ENCODE data around the gene FOXN3.

FOXN3 gene

GRCh38 chr14:89249065-89249695, 167.9 kb downstream of the FOXN3 start:
- no peak for TF ChIP-seq TAF1 (IDR thresholded peaks at IDR 0.05; ENCODE audit: borderline replicate concordance, low read depth, low read length)
- TF ChIP-seq POLR2A (IDR thresholded peaks at IDR 0.05; ENCODE audit: low read depth, low read length) = no peak
- TF ChIP-seq POLR2AphosphoS5 (IDR thresholded peaks at IDR 0.05; ENCODE audit: low read depth, low read length) = no peak
- FAIRE-seq (no peak), DNase-seq (ENCODE audit: insufficient read length) (no peak)

GRCh38 chr14:89248411-89249064, 168.5 kb downstream of the FOXN3 start:
- FAIRE-seq (no peak), DNase-seq (ENCODE audit: insufficient read length) (no peak)

GRCh38 chr14:89247457-89248122, 169.4 kb downstream of the FOXN3 start:
- no peak for DNase-seq (ENCODE audit: insufficient read length)
- TF ChIP-seq POLR2AphosphoS5 (IDR thresholded peaks at IDR 0.05; ENCODE audit: low read depth, low read length) = no peak
- FAIRE-seq = no peak

More at GRCh38 chr14:89248411-89249064, 168.5 kb downstream of the FOXN3 start:
- TF ChIP-seq POLR2A (IDR thresholded peaks at IDR 0.05; ENCODE audit: low read depth, low read length) = no peak

GRCh38 chr14:89246290-89246689, 170.7 kb downstream of the FOXN3 start:
- TF ChIP-seq POLR2A (IDR thresholded peaks at IDR 0.05; ENCODE audit: low read depth, low read length) = no peak
- no peak for TF ChIP-seq POLR2AphosphoS5 (IDR thresholded peaks at IDR 0.05; ENCODE audit: low read depth, low read length)
- no peak for TF ChIP-seq TAF1 (IDR thresholded peaks at IDR 0.05; ENCODE audit: borderline replicate concordance, low read depth, low read length)
- DNase-seq (ENCODE audit: insufficient read length) (no peak), FAIRE-seq (no peak)

- TF ChIP-seq POLR2A (IDR thresholded peaks at IDR 0.05; ENCODE audit: low read depth, low read length) (no peak), POLR2AphosphoS5 (IDR thresholded peaks at IDR 0.05; ENCODE audit: low read depth, low read length) (no peak), TAF1 (IDR thresholded peaks at IDR 0.05; ENCODE audit: borderline replicate concordance, low read depth, low read length) (no peak)
- DNase-seq (ENCODE audit: insufficient read length) (no peak), FAIRE-seq (no peak)
Measured at GRCh38 chr14:89245802-89246201, 171.2 kb downstream of the FOXN3 start.

- TF ChIP-seq TAF1 (IDR thresholded peaks at IDR 0.05; ENCODE audit: borderline replicate concordance, low read depth, low read length) (no peak), POLR2AphosphoS5 (IDR thresholded peaks at IDR 0.05; ENCODE audit: low read depth, low read length) (no peak), POLR2A (IDR thresholded peaks at IDR 0.05; ENCODE audit: low read depth, low read length) (no peak)
- FAIRE-seq (no peak), DNase-seq (ENCODE audit: insufficient read length) (no peak)
Measured at GRCh38 chr14:89244720-89245119, 172.3 kb downstream of the FOXN3 start.

GRCh38 chr14:89243741-89244140, 173.3 kb downstream of the FOXN3 start:
- TF ChIP-seq TAF1 (IDR thresholded peaks at IDR 0.05; ENCODE audit: borderline replicate concordance, low read depth, low read length) = no peak
- no peak for TF ChIP-seq POLR2A (IDR thresholded peaks at IDR 0.05; ENCODE audit: low read depth, low read length)
- TF ChIP-seq POLR2AphosphoS5 (IDR thresholded peaks at IDR 0.05; ENCODE audit: low read depth, low read length) = no peak
- DNase-seq (ENCODE audit: insufficient read length) (no peak), FAIRE-seq (no peak)

- FAIRE-seq (no peak), DNase-seq (ENCODE audit: insufficient read length) (no peak)
- TF ChIP-seq POLR2A (IDR thresholded peaks at IDR 0.05; ENCODE audit: low read depth, low read length) (no peak), POLR2AphosphoS5 (IDR thresholded peaks at IDR 0.05; ENCODE audit: low read depth, low read length) (no peak), TAF1 (IDR thresholded peaks at IDR 0.05; ENCODE audit: borderline replicate concordance, low read depth, low read length) (no peak)
Measured at GRCh38 chr14:89243286-89243685, 173.7 kb downstream of the FOXN3 start.

GRCh38 chr14:89242652-89243279, 174.3 kb downstream of the FOXN3 start:
- FAIRE-seq = peak; percentile 72
- DNase-seq (ENCODE audit: insufficient read length) = no peak
- TF ChIP-seq POLR2A (IDR thresholded peaks at IDR 0.05; ENCODE audit: low read depth, low read length) = no peak
- TF ChIP-seq TAF1 (IDR thresholded peaks at IDR 0.05; ENCODE audit: borderline replicate concordance, low read depth, low read length) = no peak
- no peak for TF ChIP-seq POLR2AphosphoS5 (IDR thresholded peaks at IDR 0.05; ENCODE audit: low read depth, low read length)

- FAIRE-seq (no peak), DNase-seq (ENCODE audit: insufficient read length) (no peak)
- TF ChIP-seq TAF1 (IDR thresholded peaks at IDR 0.05; ENCODE audit: borderline replicate concordance, low read depth, low read length) (no peak), POLR2A (IDR thresholded peaks at IDR 0.05; ENCODE audit: low read depth, low read length) (no peak), POLR2AphosphoS5 (IDR thresholded peaks at IDR 0.05; ENCODE audit: low read depth, low read length) (no peak)
Measured at GRCh38 chr14:89241934-89242651, 174.9 kb downstream of the FOXN3 start.

- FAIRE-seq (no peak), DNase-seq (ENCODE audit: insufficient read length) (no peak)
- TF ChIP-seq POLR2A (IDR thresholded peaks at IDR 0.05; ENCODE audit: low read depth, low read length) (no peak), TAF1 (IDR thresholded peaks at IDR 0.05; ENCODE audit: borderline replicate concordance, low read depth, low read length) (no peak), POLR2AphosphoS5 (IDR thresholded peaks at IDR 0.05; ENCODE audit: low read depth, low read length) (no peak)
Measured at GRCh38 chr14:89241257-89241656, 175.8 kb downstream of the FOXN3 start.

Data from GM12892 (cell line).